SK-N-SH treated with all-trans-retinoic acid at 6 μM for 48 hours (cell line): ENCODE measurements around the gene DNAH1.

Experiments
- ATAC-seq: fragments of 200-7000 bp; cut with Tn5 transposase; 3 replicates; pipeline ENCODE4 v1.9.1; 2020; ENCODE audit warnings: mild to moderate bottlenecking, moderate library complexity
- ARNTL ChIP-seq: fragments of 450-650 bp; formaldehyde crosslinking; IDR thresholded peaks from 2 replicates; pipeline ENCODE4 v1.5.0; 2020; ENCODE audit warnings: low read depth, mild to moderate bottlenecking, moderate library complexity, borderline replicate concordance
- BACH2 ChIP-seq: fragments of 250-450 bp; sonication (Bioruptor Pico); IDR thresholded peaks from 2 replicates; pipeline ENCODE4 v1.9.0; 2021; ENCODE audit warnings: mild to moderate bottlenecking, borderline replicate concordance
- CSDC2 ChIP-seq: fragments of 250-450 bp; sonication (Bioruptor Pico); IDR thresholded peaks from 2 replicates; pipeline ENCODE4 v1.5.0; 2020; ENCODE audit warnings: mild to moderate bottlenecking, moderate library complexity
- ESRRG ChIP-seq: fragments of 250-450 bp; sonication (Bioruptor Pico); IDR thresholded peaks from 2 replicates; pipeline ENCODE4 v1.6.1; 2021; ENCODE audit warnings: mild to moderate bottlenecking
- GLIS3 ChIP-seq: fragments of 250-450 bp; sonication (Bioruptor Pico); IDR thresholded peaks from 2 replicates; pipeline ENCODE4 v1.5.0; 2020; ENCODE audit warnings: mild to moderate bottlenecking, moderate library complexity
- ISL1 ChIP-seq: fragments of 250-450 bp; sonication (Bioruptor Pico); IDR thresholded peaks from 2 replicates; pipeline ENCODE4 v2.1.2; 2022; ENCODE audit warnings: mild to moderate bottlenecking, moderate library complexity
- PPARA ChIP-seq: fragments of 250-450 bp; sonication (Bioruptor Pico); IDR thresholded peaks from 2 replicates; pipeline ENCODE4 v1.5.0; 2020; ENCODE audit warnings: mild to moderate bottlenecking, borderline replicate concordance
- RARB ChIP-seq: fragments of 250-450 bp; sonication (Bioruptor Pico); IDR thresholded peaks from 2 replicates; pipeline ENCODE4 v1.8.0; 2021; ENCODE audit warnings: mild to moderate bottlenecking, moderate library complexity
- SNAI2 ChIP-seq: fragments of 250-450 bp; sonication (Bioruptor Pico); IDR thresholded peaks from 2 replicates; pipeline ENCODE4 v1.5.0; 2020; ENCODE audit warnings: mild to moderate bottlenecking, moderate library complexity
- TCF4 ChIP-seq: fragments of 250-450 bp; sonication (Bioruptor Pico); IDR thresholded peaks from 2 replicates; pipeline ENCODE4 v1.8.0; 2021; ENCODE audit warnings: mild to moderate bottlenecking, moderate library complexity, borderline replicate concordance
- TOX ChIP-seq: fragments of 250-450 bp; sonication (Bioruptor Pico); IDR thresholded peaks from 2 replicates; pipeline ENCODE4 v1.8.0; 2021; ENCODE audit warnings: mild to moderate bottlenecking, moderate library complexity, borderline replicate concordance
- ZC3H10 ChIP-seq: fragments of 250-450 bp; sonication (Bioruptor Pico); IDR thresholded peaks from 2 replicates; pipeline ENCODE4 v1.5.1; 2021; ENCODE audit warnings: mild to moderate bottlenecking, moderate library complexity
- ZFP3 ChIP-seq: fragments of 250-450 bp; sonication (Bioruptor Pico); IDR thresholded peaks from 2 replicates; pipeline ENCODE4 v1.5.0; 2020; ENCODE audit warnings: mild to moderate bottlenecking, moderate library complexity
- ZFP30 ChIP-seq: fragments of 450-650 bp; formaldehyde crosslinking; IDR thresholded peaks from 2 replicates; pipeline ENCODE4 v1.5.0; 2022; ENCODE audit warnings: mild to moderate bottlenecking, moderate library complexity
- ZNF565 ChIP-seq: fragments of 450-650 bp; formaldehyde crosslinking; conservative IDR thresholded peaks from 2 replicates; pipeline ENCODE4 v1.5.0; 2020; ENCODE audit warnings: low read depth, mild to moderate bottlenecking, moderate library complexity
- ZNF70 ChIP-seq: fragments of 450-650 bp; formaldehyde crosslinking; IDR thresholded peaks from 2 replicates; pipeline ENCODE4 v1.5.0; 2020; ENCODE audit warnings: mild to moderate bottlenecking, moderate library complexity
- ZNF8 ChIP-seq: fragments of 450-650 bp; formaldehyde crosslinking; IDR thresholded peaks from 2 replicates; pipeline ENCODE4 v1.5.0; 2020; ENCODE audit warnings: mild to moderate bottlenecking, moderate library complexity
- TF ChIP-seq, protein P1 (sequence below): fragments of 250-450 bp; sonication (Bioruptor Pico); IDR thresholded peaks from 2 replicates; pipeline ENCODE4 v1.5.1; 2020; ENCODE audit warnings: low read depth, mild to moderate bottlenecking, moderate library complexity
- TF ChIP-seq, protein P2 (sequence below): fragments of 250-450 bp; sonication (Bioruptor Pico); IDR thresholded peaks from 2 replicates; pipeline ENCODE4 v1.8.0; 2021; ENCODE audit warnings: low read depth, mild to moderate bottlenecking, moderate library complexity, borderline replicate concordance
- TF ChIP-seq, protein P3 (sequence below): fragments of 250-450 bp; sonication (Bioruptor Pico); IDR thresholded peaks from 2 replicates; pipeline ENCODE4 v1.8.0; 2020; ENCODE audit warnings: mild to moderate bottlenecking, moderate library complexity, borderline replicate concordance

The DNAH1 gene

DNA sequence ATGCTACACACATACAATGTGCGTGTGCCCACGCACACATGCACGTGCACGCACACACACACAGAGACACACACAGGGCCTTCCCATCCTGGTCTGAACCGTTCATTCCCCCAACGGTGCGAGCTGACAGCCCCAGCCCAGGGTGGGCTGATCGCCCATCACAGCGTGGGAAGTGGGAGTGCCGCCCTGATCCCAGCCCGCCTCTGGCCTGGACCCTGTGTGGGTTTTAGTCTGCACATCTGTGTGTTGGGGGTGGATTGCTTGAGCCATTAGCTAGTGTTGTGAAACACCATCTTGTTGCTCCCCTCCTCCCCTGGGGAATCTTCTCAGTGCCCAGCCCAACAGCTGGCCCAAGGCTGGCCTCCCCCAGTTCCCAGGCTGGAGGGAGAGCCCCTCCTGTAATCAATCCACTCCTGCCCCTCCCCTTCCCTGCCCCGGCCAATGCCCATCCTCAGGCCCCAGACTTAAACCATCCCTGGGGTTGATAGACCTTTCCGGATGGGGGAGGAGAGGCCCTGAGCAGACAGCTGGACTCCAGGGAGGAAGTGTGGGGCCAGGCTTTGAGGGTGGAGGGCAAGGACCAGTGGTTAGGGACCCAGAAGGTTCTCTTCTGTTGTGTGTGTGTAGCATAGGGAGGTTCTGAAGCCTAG, 120.5 kb downstream of the DNAH1 start:
- ATAC-seq: no peak
- TF ChIP-seq TOX: no peak
- TF ChIP-seq, protein P1, sequence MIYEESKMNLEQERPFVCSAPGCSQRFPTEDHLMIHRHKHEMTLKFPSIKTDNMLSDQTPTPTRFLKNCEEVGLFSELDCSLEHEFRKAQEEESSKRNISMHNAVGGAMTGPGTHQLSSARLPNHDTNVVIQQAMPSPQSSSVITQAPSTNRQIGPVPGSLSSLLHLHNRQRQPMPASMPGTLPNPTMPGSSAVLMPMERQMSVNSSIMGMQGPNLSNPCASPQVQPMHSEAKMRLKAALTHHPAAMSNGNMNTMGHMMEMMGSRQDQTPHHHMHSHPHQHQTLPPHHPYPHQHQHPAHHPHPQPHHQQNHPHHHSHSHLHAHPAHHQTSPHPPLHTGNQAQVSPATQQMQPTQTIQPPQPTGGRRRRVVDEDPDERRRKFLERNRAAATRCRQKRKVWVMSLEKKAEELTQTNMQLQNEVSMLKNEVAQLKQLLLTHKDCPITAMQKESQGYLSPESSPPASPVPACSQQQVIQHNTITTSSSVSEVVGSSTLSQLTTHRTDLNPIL: no peak
- no peak for TF ChIP-seq PPARA (CRISPR knock-in tag)
- no peak for TF ChIP-seq TCF4 (CRISPR knock-in tag)
- TF ChIP-seq BACH2 (CRISPR knock-in tag): no peak
- TF ChIP-seq ZNF565 (CRISPR knock-in tag): no peak
- no peak for TF ChIP-seq RARB
- TF ChIP-seq, all 23 proteins: peak for 0

DNA sequence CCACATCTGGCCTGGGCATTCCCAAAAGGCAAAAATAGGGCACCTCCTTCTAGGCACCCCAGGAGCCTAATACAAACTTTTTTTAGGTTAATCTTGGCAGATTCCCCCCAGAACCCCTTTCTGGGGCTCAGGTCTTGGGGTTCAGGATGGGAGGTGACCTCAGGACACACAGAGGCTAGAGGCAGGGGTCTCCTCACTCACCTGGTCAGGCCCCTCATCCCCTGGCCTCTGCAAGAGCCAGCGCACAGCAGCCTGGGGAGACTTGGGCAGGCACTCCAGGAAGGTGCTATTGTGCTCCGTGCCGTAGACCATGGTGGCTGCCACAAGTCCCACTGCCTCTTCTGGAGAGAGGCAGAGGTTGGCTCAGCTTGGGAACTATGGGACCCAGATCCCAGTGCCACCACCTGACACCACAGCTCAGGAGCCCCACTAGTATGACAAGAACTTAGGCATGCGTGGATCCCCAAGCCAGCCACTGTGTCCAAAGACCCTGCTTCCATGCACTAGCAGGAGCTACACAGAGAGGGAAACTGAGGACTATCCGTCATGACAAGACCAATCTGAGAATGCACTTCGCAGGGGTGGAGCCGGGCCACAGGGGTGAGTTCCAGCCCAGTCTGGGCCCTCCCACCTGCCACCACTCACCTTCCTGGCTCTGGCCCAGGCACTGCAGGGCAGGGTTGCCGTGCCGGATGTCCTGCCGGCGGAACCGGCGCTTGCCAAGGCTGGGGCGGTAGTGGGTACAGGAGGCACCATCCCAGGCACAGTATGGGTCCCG, 121.4 kb downstream of the DNAH1 start:
- no peak for ATAC-seq
- TF ChIP-seq ZNF565 (CRISPR knock-in tag) (no peak), TCF4 (CRISPR knock-in tag) (no peak), RARB (no peak)
- TF ChIP-seq, protein P2, sequence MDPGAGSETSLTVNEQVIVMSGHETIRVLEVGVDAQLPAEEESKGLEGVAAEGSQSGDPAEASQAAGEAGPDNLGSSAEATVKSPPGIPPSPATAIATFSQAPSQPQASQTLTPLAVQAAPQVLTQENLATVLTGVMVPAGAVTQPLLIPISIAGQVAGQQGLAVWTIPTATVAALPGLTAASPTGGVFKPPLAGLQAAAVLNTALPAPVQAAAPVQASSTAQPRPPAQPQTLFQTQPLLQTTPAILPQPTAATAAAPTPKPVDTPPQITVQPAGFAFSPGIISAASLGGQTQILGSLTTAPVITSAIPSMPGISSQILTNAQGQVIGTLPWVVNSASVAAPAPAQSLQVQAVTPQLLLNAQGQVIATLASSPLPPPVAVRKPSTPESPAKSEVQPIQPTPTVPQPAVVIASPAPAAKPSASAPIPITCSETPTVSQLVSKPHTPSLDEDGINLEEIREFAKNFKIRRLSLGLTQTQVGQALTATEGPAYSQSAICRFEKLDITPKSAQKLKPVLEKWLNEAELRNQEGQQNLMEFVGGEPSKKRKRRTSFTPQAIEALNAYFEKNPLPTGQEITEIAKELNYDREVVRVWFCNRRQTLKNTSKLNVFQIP (CRISPR knock-in tag): no peak

- TF ChIP-seq RARB (no peak), ZNF8 (CRISPR knock-in tag) (no peak), BACH2 (CRISPR knock-in tag) (no peak), ARNTL (no peak), ZC3H10 (CRISPR knock-in tag) (no peak), ZNF70 (CRISPR knock-in tag) (no peak), ZFP3 (CRISPR knock-in tag) (no peak), TOX (no peak), SNAI2 (CRISPR knock-in tag) (no peak)
- TF ChIP-seq, protein P2 (CRISPR knock-in tag): no peak
- TF ChIP-seq, protein P3, sequence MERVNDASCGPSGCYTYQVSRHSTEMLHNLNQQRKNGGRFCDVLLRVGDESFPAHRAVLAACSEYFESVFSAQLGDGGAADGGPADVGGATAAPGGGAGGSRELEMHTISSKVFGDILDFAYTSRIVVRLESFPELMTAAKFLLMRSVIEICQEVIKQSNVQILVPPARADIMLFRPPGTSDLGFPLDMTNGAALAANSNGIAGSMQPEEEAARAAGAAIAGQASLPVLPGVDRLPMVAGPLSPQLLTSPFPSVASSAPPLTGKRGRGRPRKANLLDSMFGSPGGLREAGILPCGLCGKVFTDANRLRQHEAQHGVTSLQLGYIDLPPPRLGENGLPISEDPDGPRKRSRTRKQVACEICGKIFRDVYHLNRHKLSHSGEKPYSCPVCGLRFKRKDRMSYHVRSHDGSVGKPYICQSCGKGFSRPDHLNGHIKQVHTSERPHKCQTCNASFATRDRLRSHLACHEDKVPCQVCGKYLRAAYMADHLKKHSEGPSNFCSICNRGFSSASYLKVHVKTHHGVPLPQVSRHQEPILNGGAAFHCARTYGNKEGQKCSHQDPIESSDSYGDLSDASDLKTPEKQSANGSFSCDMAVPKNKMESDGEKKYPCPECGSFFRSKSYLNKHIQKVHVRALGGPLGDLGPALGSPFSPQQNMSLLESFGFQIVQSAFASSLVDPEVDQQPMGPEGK (CRISPR knock-in tag): no peak
- TF ChIP-seq, protein P1: no peak
- no peak for ATAC-seq
Observed at GRCh38 chr3:52438104-52438376, 121.9 kb downstream of the DNAH1 start.

DNA sequence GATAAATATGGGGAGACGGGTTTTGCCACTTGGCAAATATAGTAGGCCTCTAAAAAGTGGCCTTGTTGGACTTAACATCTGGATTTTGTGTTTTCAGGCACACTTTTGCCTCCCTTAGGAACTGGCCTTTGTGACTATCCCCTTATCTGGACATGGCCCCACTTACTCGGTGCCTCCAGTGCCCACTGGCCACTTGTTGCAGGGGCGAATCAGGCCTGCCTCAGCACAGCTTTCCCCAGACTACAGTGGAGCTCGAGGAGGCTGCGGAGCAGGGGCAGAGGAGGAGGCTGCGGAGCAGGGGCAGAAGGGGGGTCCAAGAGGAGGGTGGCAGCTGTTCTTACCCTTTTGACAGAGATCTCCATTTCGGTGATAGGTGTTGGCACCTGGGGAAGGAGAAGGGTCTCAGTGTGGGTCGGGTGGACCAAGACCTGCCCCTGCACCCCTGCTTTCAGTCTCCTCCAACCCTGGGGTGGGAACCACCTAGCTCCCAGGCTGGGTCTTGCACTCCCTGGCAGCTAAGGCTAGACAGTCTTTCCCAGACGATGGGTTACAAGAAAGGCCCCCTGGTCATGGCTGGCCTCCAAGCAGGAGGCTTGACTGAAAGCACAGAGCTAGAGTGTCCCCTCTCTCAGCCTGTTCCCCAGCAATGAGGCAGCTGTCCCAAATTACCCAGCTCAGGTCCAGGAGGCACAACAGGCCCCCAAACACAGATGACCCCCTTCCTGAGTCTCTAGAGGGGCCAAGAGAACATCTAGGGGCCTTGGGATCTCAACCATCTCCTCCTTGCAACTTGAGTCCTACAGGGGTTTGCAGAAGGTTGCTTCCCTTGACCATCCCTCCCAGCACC, 122.7 kb downstream of the DNAH1 start:
- no peak for ATAC-seq
- TF ChIP-seq ZFP3 (CRISPR knock-in tag) (no peak), SNAI2 (CRISPR knock-in tag) (no peak), RARB (no peak), ARNTL (no peak), ZNF70 (CRISPR knock-in tag) (no peak), ISL1 (no peak), BACH2 (CRISPR knock-in tag) (no peak), TCF4 (CRISPR knock-in tag) (no peak), TOX (no peak), CSDC2 (CRISPR knock-in tag) (no peak), ESRRG (no peak), GLIS3 (CRISPR knock-in tag) (no peak), ZFP30 (no peak), ZC3H10 (CRISPR knock-in tag) (no peak)
- TF ChIP-seq, protein P2 (CRISPR knock-in tag): no peak
- TF ChIP-seq, protein P1: no peak
